Mesenchymal stem cell (in vitro differentiated cells and primary cell): Measurements from ENCODE around the gene FOXD4L6.
"Not testable (repeated sequence)": the region's sequence is repeated elsewhere in the genome, so short reads cannot be mapped to it uniquely, and the experiment has no call there.

Source experiments
- DNase-seq: peaks from one replicate; pipeline ENCODE4 v3.0.0-alpha.2; 2013
- H2AFZ ChIP-seq: one replicate; pipeline ENCODE4 v1.6.1; 2013; ENCODE audit warnings: low read depth, mild to moderate bottlenecking, control low read depth, inconsistent platforms, low read length, moderate library complexity
- H2AK5ac ChIP-seq: 2 replicates; pipeline ENCODE4 v1.6.1; 2013; ENCODE audit warnings: low read length, moderate library complexity, mild to moderate bottlenecking, inconsistent platforms; ENCODE audit not compliant: severe bottlenecking
- H2BK120ac ChIP-seq: one replicate; pipeline ENCODE4 v1.6.1; 2013; ENCODE audit warnings: low read depth, mild to moderate bottlenecking, inconsistent platforms, low read length, moderate library complexity
- H2BK12ac ChIP-seq, 2 experiments: one replicate each; pipeline ENCODE4 v1.6.1; 2013; ENCODE audit warnings: inconsistent platforms in 2 of 2, low read length in 2 of 2, mild to moderate bottlenecking in 2 of 2, moderate library complexity in 2 of 2, control low read depth in 1 of 2
- H2BK15ac ChIP-seq: one replicate; pipeline ENCODE4 v1.6.1; 2013; ENCODE audit warnings: mild to moderate bottlenecking, low read depth, inconsistent platforms; ENCODE audit not compliant: poor library complexity, severe bottlenecking
- H2BK5ac ChIP-seq: 2 replicates; pipeline ENCODE4 v1.6.1; 2013; ENCODE audit warnings: low read depth, mild to moderate bottlenecking, low read length, control low read depth, inconsistent platforms; ENCODE audit not compliant: poor library complexity, severe bottlenecking
- H3K14ac ChIP-seq, 2 experiments: one replicate each; pipeline ENCODE4 v1.6.1; 2013; ENCODE audit warnings: inconsistent platforms in 2 of 2, low read length in 2 of 2, control low read depth in 1 of 2, mild to moderate bottlenecking in 1 of 2, moderate library complexity in 1 of 2
- H3K18ac ChIP-seq, 2 experiments: one replicate each; pipeline ENCODE4 v1.6.1; 2013; ENCODE audit warnings: inconsistent platforms in 2 of 2, low read length in 2 of 2, control low read depth in 1 of 2, low read depth in 1 of 2, mild to moderate bottlenecking in 1 of 2
- H3K23ac ChIP-seq, 2 experiments: one replicate each; pipeline ENCODE4 v1.6.1; 2013; ENCODE audit warnings: inconsistent platforms in 2 of 2, low read length in 2 of 2, mild to moderate bottlenecking in 2 of 2, moderate library complexity in 2 of 2, control low read depth in 1 of 2
- H3K27ac ChIP-seq: 2 replicates; pipeline ENCODE4 v1.5.1; 2013; ENCODE audit warnings: mild to moderate bottlenecking, moderate library complexity, low read length, control low read depth, inconsistent platforms; ENCODE audit not compliant: poor library complexity, severe bottlenecking
- H3K27me3 ChIP-seq, 2 experiments: 2 replicates each; pipeline versions ENCODE4 v1.6.1 to v1.7.0; 2013; ENCODE audit warnings: low read length in 2 of 2, mild to moderate bottlenecking in 2 of 2, moderate library complexity in 2 of 2, control low read depth in 1 of 2, inconsistent platforms in 1 of 2; ENCODE audit not compliant: control insufficient read depth in 1 of 2, insufficient read depth in 1 of 2
- H3K36me3 ChIP-seq, 2 experiments: 2 replicates each; pipeline versions ENCODE4 v1.6.1 to v1.7.0; 2013; ENCODE audit warnings: low read length in 2 of 2, control low read depth in 1 of 2, inconsistent platforms in 1 of 2, low read depth in 1 of 2, mild to moderate bottlenecking in 1 of 2; ENCODE audit not compliant: insufficient read depth in 2 of 2, control insufficient read depth in 1 of 2
- H3K4ac ChIP-seq, 2 experiments: one replicate each; pipeline ENCODE4 v1.6.1; 2013; ENCODE audit warnings: inconsistent platforms in 2 of 2, low read length in 2 of 2, mild to moderate bottlenecking in 2 of 2, moderate library complexity in 2 of 2, control low read depth in 1 of 2, low read depth in 1 of 2
- H3K4me1 ChIP-seq: 2 replicates; pipeline ENCODE4 v1.6.1; 2013; ENCODE audit warnings: low read depth, low read length, control low read depth; ENCODE audit not compliant: control insufficient read depth, insufficient read depth
- H3K4me2 ChIP-seq: 2 replicates; pipeline ENCODE4 v1.6.1; 2013; ENCODE audit warnings: low read length, mild to moderate bottlenecking, inconsistent platforms; ENCODE audit not compliant: poor library complexity, severe bottlenecking
- H3K4me3 ChIP-seq, 2 experiments: 2 replicates each; pipeline versions ENCODE4 v1.5.1 to v1.7.0; 2013; ENCODE audit warnings: low read length in 2 of 2, mild to moderate bottlenecking in 2 of 2, control low read depth in 1 of 2, low read depth in 1 of 2; ENCODE audit not compliant: insufficient read depth in 1 of 2
- H3K79me1 ChIP-seq: replicated peaks from 2 replicates; pipeline ENCODE4 v1.6.1; 2013; ENCODE audit warnings: mild to moderate bottlenecking, control low read depth, low read length, inconsistent platforms; ENCODE audit not compliant: poor library complexity, severe bottlenecking
- H3K9ac ChIP-seq: 2 replicates; pipeline ENCODE4 v1.7.0; 2013; ENCODE audit warnings: mild to moderate bottlenecking, low read length, moderate library complexity
- H3K9me3 ChIP-seq: 2 replicates; pipeline ENCODE4 v1.7.0; 2013; ENCODE audit warnings: mild to moderate bottlenecking, low read length; ENCODE audit not compliant: control insufficient read depth
- H4K8ac ChIP-seq: one replicate; pipeline ENCODE4 v1.6.1; 2013; ENCODE audit warnings: inconsistent platforms, mild to moderate bottlenecking, low read length, moderate library complexity
- H4K91ac ChIP-seq: one replicate; pipeline ENCODE4 v1.6.1; 2013; ENCODE audit warnings: mild to moderate bottlenecking, low read length, inconsistent platforms
- WGBS: methylation state at CpG from one replicate; pipeline ENCODE4 v1.1.7; 2013; ENCODE audit warnings: mixed read lengths; 5-methylcytosine and 5-hydroxymethylcytosine counted together

FOXD4L6 gene

GRCh38 chr9:41104542-41104941 lies 23.9 kb downstream of the FOXD4L6 start:
- not testable (repeated sequence) for H2AK5ac ChIP-seq, H3K4me1 ChIP-seq, H3K27ac ChIP-seq, H3K9me3 ChIP-seq, H3K27me3 ChIP-seq, H2BK15ac ChIP-seq, H3K23ac ChIP-seq, H3K79me1 ChIP-seq, H2BK5ac ChIP-seq, H3K9ac ChIP-seq, H2AFZ ChIP-seq, H3K14ac ChIP-seq, H2BK12ac ChIP-seq, H2BK120ac ChIP-seq, H4K91ac ChIP-seq, H4K8ac ChIP-seq, H3K36me3 ChIP-seq, H3K4me3 ChIP-seq, H3K4ac ChIP-seq, DNase-seq, H3K4me2 ChIP-seq, H3K18ac ChIP-seq
- 50% methylated on average over 7 of the region's 19 CpGs for WGBS

GRCh38 chr9:41100508-41100907 lies 28.0 kb downstream of the FOXD4L6 start:
- H3K4ac ChIP-seq, H3K27ac ChIP-seq, DNase-seq, H3K4me2 ChIP-seq, H2AK5ac ChIP-seq, H3K4me3 ChIP-seq, H3K14ac ChIP-seq, H3K27me3 ChIP-seq, H2BK12ac ChIP-seq, H2AFZ ChIP-seq, H3K36me3 ChIP-seq, H3K4me1 ChIP-seq, H2BK5ac ChIP-seq, H2BK15ac ChIP-seq, H3K79me1 ChIP-seq, H3K9me3 ChIP-seq, H3K23ac ChIP-seq, H3K18ac ChIP-seq, H4K8ac ChIP-seq, H3K9ac ChIP-seq, H2BK120ac ChIP-seq, H4K91ac ChIP-seq: not testable (repeated sequence)
- WGBS: 81% methylated on average over 4 of the region's 7 CpGs

GRCh38 chr9:41098759-41099158 lies 29.7 kb downstream of the FOXD4L6 start:
- H3K18ac ChIP-seq, H2AFZ ChIP-seq, H3K27me3 ChIP-seq, H4K8ac ChIP-seq, H3K9me3 ChIP-seq, H3K9ac ChIP-seq, H2BK12ac ChIP-seq, H3K23ac ChIP-seq, H3K4me2 ChIP-seq, H2AK5ac ChIP-seq, DNase-seq, H3K4me1 ChIP-seq, H3K14ac ChIP-seq, H3K4ac ChIP-seq, H3K36me3 ChIP-seq, H3K27ac ChIP-seq, H3K4me3 ChIP-seq, H2BK5ac ChIP-seq, H3K79me1 ChIP-seq, H2BK15ac ChIP-seq, H4K91ac ChIP-seq, H2BK120ac ChIP-seq: not testable (repeated sequence)
- 90% methylated on average over 3 of the region's 4 CpGs for WGBS

- H3K4me2 ChIP-seq, H2BK120ac ChIP-seq, H3K9me3 ChIP-seq, H3K27me3 ChIP-seq, H4K91ac ChIP-seq, H2BK12ac ChIP-seq, H3K18ac ChIP-seq, H3K27ac ChIP-seq, H3K36me3 ChIP-seq, H2BK15ac ChIP-seq, H3K9ac ChIP-seq, H4K8ac ChIP-seq, H3K14ac ChIP-seq, H2AK5ac ChIP-seq, H3K4ac ChIP-seq, H3K4me1 ChIP-seq, H3K4me3 ChIP-seq, H3K79me1 ChIP-seq, H3K23ac ChIP-seq, DNase-seq, H2AFZ ChIP-seq, H2BK5ac ChIP-seq: not testable (repeated sequence)
- WGBS: 86% methylated on average over 1 of the region's 2 CpGs
Observed at GRCh38 chr9:41095060-41095459, 33.4 kb downstream of the FOXD4L6 start.
